Osteoblast (primary cell): ENCODE data around the gene GCC1. TPM values are rescaled to one million over a fixed set of nuclear protein-coding genes. Genes with fewer than 3 reads are reported as not detected.

Experiments
- DNase-seq: peaks from one replicate; pipeline ENCODE4 v3.0.0; 2011; ENCODE audit warnings: low spot score, mixed read lengths; ENCODE audit not compliant: insufficient read length; ENCODE audit errors: missing footprints
- H2AFZ ChIP-seq: 2 replicates; pipeline ENCODE4 v1.6.0; 2011; ENCODE audit warnings: mild to moderate bottlenecking, low read length
- H3K27ac ChIP-seq: 2 replicates; pipeline ENCODE4 v1.5.1; 2011; ENCODE audit warnings: mild to moderate bottlenecking, low read depth, low read length, moderate library complexity
- H3K27me3 ChIP-seq: 2 replicates; pipeline ENCODE4 v1.6.0; 2012; ENCODE audit warnings: mild to moderate bottlenecking, control low read depth, inconsistent platforms, low read length, moderate library complexity; ENCODE audit not compliant: insufficient read depth
- H3K36me3 ChIP-seq: 2 replicates; pipeline ENCODE4 v1.5.1; 2011; ENCODE audit warnings: mild to moderate bottlenecking, low read length, control low read depth, moderate library complexity; ENCODE audit not compliant: insufficient read depth
- H3K4me1 ChIP-seq: 2 replicates; pipeline ENCODE4 v1.5.1; 2011; ENCODE audit warnings: mild to moderate bottlenecking, low read length, control low read depth, moderate library complexity; ENCODE audit not compliant: insufficient read depth
- H3K4me2 ChIP-seq: 2 replicates; pipeline ENCODE4 v1.6.0; 2011; ENCODE audit warnings: mild to moderate bottlenecking, low read length; ENCODE audit not compliant: insufficient read depth
- H3K4me3 ChIP-seq: fragments of 200-600 bp; sonication (generic); 3 replicates; pipeline ENCODE4 v1.5.1; 2012; ENCODE audit warnings: mild to moderate bottlenecking, low read length, inconsistent platforms; ENCODE audit not compliant: insufficient read depth
- H3K79me2 ChIP-seq: 2 replicates; pipeline ENCODE4 v1.6.0; 2012; ENCODE audit warnings: mild to moderate bottlenecking, low read length, control low read depth, inconsistent platforms; ENCODE audit not compliant: insufficient read depth
- H3K9me3 ChIP-seq: 2 replicates; pipeline ENCODE4 v1.5.1; 2011; ENCODE audit warnings: low read depth, low read length, control low read depth
- H4K20me1 ChIP-seq: 2 replicates; pipeline ENCODE4 v1.6.0; 2012; ENCODE audit warnings: mild to moderate bottlenecking, low read length, control low read depth; ENCODE audit not compliant: insufficient read depth
- CTCF ChIP-seq: IDR thresholded peaks from 2 replicates; pipeline ENCODE4 v1.5.1; 2011; ENCODE audit warnings: mild to moderate bottlenecking, low read depth, low read length, moderate library complexity; ENCODE audit errors: extremely low read depth
- total RNA-seq: library from RNA; depleted of rRNA; stranded (reverse); fragments of >200 nt; gene quantifications from 2 replicates; pipeline ENCODE4 v1.2.3, GENCODE V29; 2012

GCC1 gene
- total RNA-seq, 1 donor: 24.2 TPM

- no peaks in the 10 kb centered on the region for H3K9me3 ChIP-seq
- H3K4me3 ChIP-seq: no peak overlapping the region
- no peaks in the 10 kb centered on the region for H3K4me1 ChIP-seq
- no peak for TF ChIP-seq CTCF
- H3K27ac ChIP-seq: no peak overlapping the region
- DNase-seq: no peak
- peaks cover 4% of the 10 kb centered on the region for H3K27me3 ChIP-seq
- H3K79me2 ChIP-seq: no peaks in the 10 kb centered on the region
- H2AFZ ChIP-seq: no peak overlapping the region
- H3K4me2 ChIP-seq: no peak overlapping the region
- no peaks in the 10 kb centered on the region for H3K36me3 ChIP-seq
- H4K20me1 ChIP-seq: no peaks in the 10 kb centered on the region
Observed at GRCh38 chr7:127609297-127609696, 23.9 kb upstream of the GCC1 start.

GRCh38 chr7:127608446-127608845 is 23.1 kb upstream of the GCC1 start:
- no peak overlapping the region for H3K4me3 ChIP-seq
- H2AFZ ChIP-seq: no peak overlapping the region
- H4K20me1 ChIP-seq: no peaks in the 10 kb centered on the region
- no peaks in the 10 kb centered on the region for H3K79me2 ChIP-seq
- H3K27me3 ChIP-seq: no peaks in the 10 kb centered on the region
- H3K4me2 ChIP-seq: no peak overlapping the region
- no peak for TF ChIP-seq CTCF
- H3K27ac ChIP-seq: no peak overlapping the region
- H3K9me3 ChIP-seq: no peaks in the 10 kb centered on the region
- H3K36me3 ChIP-seq: no peaks in the 10 kb centered on the region
- no peak for DNase-seq
- H3K4me1 ChIP-seq: no peaks in the 10 kb centered on the region

- no peaks in the 10 kb centered on the region for H3K4me1 ChIP-seq
- DNase-seq: no peak
- no peaks in the 10 kb centered on the region for H3K79me2 ChIP-seq
- peaks cover 17% of the 10 kb centered on the region for H3K27me3 ChIP-seq
- TF ChIP-seq CTCF: no peak
- H3K27ac ChIP-seq: no peak overlapping the region
- H3K36me3 ChIP-seq: no peaks in the 10 kb centered on the region
- H3K4me3 ChIP-seq: no peak overlapping the region
- H3K4me2 ChIP-seq: no peak overlapping the region
- H2AFZ ChIP-seq: no peak overlapping the region
- no peaks in the 10 kb centered on the region for H3K9me3 ChIP-seq
- no peaks in the 10 kb centered on the region for H4K20me1 ChIP-seq
Observed at GRCh38 chr7:127600885-127601284, 15.5 kb upstream of the GCC1 start.

- H3K9me3 ChIP-seq: no peaks in the 10 kb centered on the region
- no peak overlapping the region for H3K27ac ChIP-seq
- TF ChIP-seq CTCF: peak; percentile 46
- DNase-seq: peak; percentile 73
- H3K79me2 ChIP-seq: no peaks in the 10 kb centered on the region
- no peaks in the 10 kb centered on the region for H3K4me1 ChIP-seq
- H2AFZ ChIP-seq: no peak overlapping the region
- H3K27me3 ChIP-seq: peaks cover 17% of the 10 kb centered on the region
- no peak overlapping the region for H3K4me2 ChIP-seq
- no peaks in the 10 kb centered on the region for H4K20me1 ChIP-seq
- H3K36me3 ChIP-seq: no peaks in the 10 kb centered on the region
- H3K4me3 ChIP-seq: no peak overlapping the region
Observed at GRCh38 chr7:127598318-127598717, 12.9 kb upstream of the GCC1 start.
